CD14-positive monocyte (primary cell): ENCODE data around the gene NUDT8. TPM values are rescaled to one million over a fixed set of nuclear protein-coding genes. Genes with fewer than 3 reads are reported as not detected.
A peak's percentile ranks its signal among the peaks of the same experiment; 100 is the strongest.

Experiments used
- DNase-seq, 3 donors: peaks; one replicate each; pipeline ENCODE4 v3.0.0-alpha.2; 2011 to 2022
- H2AFZ ChIP-seq: 2 replicates; pipeline ENCODE4 v1.6.0; 2012; ENCODE audit warnings: mild to moderate bottlenecking, low read depth, low read length, inconsistent platforms; ENCODE audit not compliant: insufficient read depth, poor library complexity, severe bottlenecking
- H3K27ac ChIP-seq, 2 donors: 1 replicate in 1 of 2; 2 replicates in 1 of 2; pipeline ENCODE4 v1.5.1; 2012 to 2013; ENCODE audit warnings: low read length in 2 of 2, control low read depth in 1 of 2, inconsistent platforms in 1 of 2, low read depth in 1 of 2, mild to moderate bottlenecking in 1 of 2
- H3K27me3 ChIP-seq, 2 donors: one replicate each; pipeline versions ENCODE4 v1.6.0 to v1.6.1; 2011 to 2013; ENCODE audit warnings: low read length in 2 of 2; ENCODE audit not compliant: control insufficient read depth in 2 of 2, insufficient read depth in 2 of 2
- H3K36me3 ChIP-seq, 2 donors: replicated peaks in 1 of 2; 1 replicate in 1 of 2; 2 replicates in 1 of 2; pipeline versions ENCODE4 v1.5.1 to v1.6.1; 2012 to 2013; ENCODE audit warnings: low read length in 2 of 2, control low read depth in 1 of 2, inconsistent platforms in 1 of 2, mild to moderate bottlenecking in 1 of 2; ENCODE audit not compliant: insufficient read depth in 2 of 2, control insufficient read depth in 1 of 2
- H3K4me1 ChIP-seq, 2 donors: 1 replicate in 1 of 2; 2 replicates in 1 of 2; pipeline versions ENCODE4 v1.5.1 to v1.6.1; 2012 to 2013; ENCODE audit warnings: low read length in 2 of 2, control low read depth in 1 of 2, inconsistent platforms in 1 of 2, mild to moderate bottlenecking in 1 of 2, moderate library complexity in 1 of 2; ENCODE audit not compliant: insufficient read depth in 2 of 2, control insufficient read depth in 1 of 2
- H3K4me2 ChIP-seq: replicated peaks from 2 replicates; pipeline ENCODE3; 2012; ENCODE audit warnings: low read length, moderate library complexity, mild to moderate bottlenecking; ENCODE audit not compliant: poor library complexity, severe bottlenecking; ENCODE audit errors: extremely low read depth
- H3K4me3 ChIP-seq, 3 experiments: fragments of 200-600 bp in 1 of 3; sonication (generic) in 1 of 3; replicated peaks in 1 of 3; 1 replicate in 2 of 3; 2 replicates in 1 of 3; pipeline ENCODE4 v1.5.1; 2011 to 2013; ENCODE audit warnings: low read length in 3 of 3, mild to moderate bottlenecking in 3 of 3, control low read depth in 2 of 3, low read depth in 2 of 3, inconsistent platforms in 1 of 3, moderate library complexity in 1 of 3
- H3K79me2 ChIP-seq: 2 replicates; pipeline ENCODE4 v1.6.0; 2012; ENCODE audit warnings: mild to moderate bottlenecking, control low read depth, inconsistent platforms, low read length, moderate library complexity; ENCODE audit not compliant: insufficient read depth
- H3K9ac ChIP-seq: 2 replicates; pipeline ENCODE4 v1.6.0; 2017; ENCODE audit warnings: low read length, mild to moderate bottlenecking; ENCODE audit not compliant: insufficient read depth, poor library complexity, severe bottlenecking
- H3K9me3 ChIP-seq, 2 donors: replicated peaks in 1 of 2; 1 replicate in 1 of 2; 2 replicates in 1 of 2; pipeline versions ENCODE4 v1.5.1 to v1.6.1; 2012 to 2013; ENCODE audit warnings: low read length in 2 of 2, control low read depth in 1 of 2; ENCODE audit not compliant: control insufficient read depth in 1 of 2, insufficient read depth in 1 of 2
- H4K20me1 ChIP-seq: 2 replicates; pipeline ENCODE4 v1.6.0; 2012; ENCODE audit warnings: mild to moderate bottlenecking, low read length, control low read depth, moderate library complexity; ENCODE audit not compliant: insufficient read depth
- H3K27ac Mint-ChIP-seq, 7 donors: one replicate each; pipeline ENCODE4 v1.8.0; 2020; ENCODE audit warnings: mild to moderate bottlenecking in 7 of 7, mixed read lengths in 7 of 7, moderate library complexity in 6 of 7, inconsistent platforms in 2 of 7
- H3K27me3 Mint-ChIP-seq, 3 donors: one replicate each; pipeline ENCODE4 v1.8.0; 2021 to 2022; ENCODE audit warnings: low read depth in 3 of 3, mild to moderate bottlenecking in 3 of 3, mixed read lengths in 3 of 3, moderate library complexity in 3 of 3, inconsistent platforms in 1 of 3
- H3K36me3 Mint-ChIP-seq, 2 donors: one replicate each; pipeline ENCODE4 v1.8.0; 2020; ENCODE audit warnings: mixed read lengths in 2 of 2, inconsistent platforms in 1 of 2, mild to moderate bottlenecking in 1 of 2
- H3K4me1 Mint-ChIP-seq: one replicate; pipeline ENCODE4 v1.8.0; 2020; ENCODE audit warnings: mild to moderate bottlenecking, mixed read lengths
- H3K4me3 Mint-ChIP-seq, 2 donors: one replicate each; pipeline ENCODE4 v1.8.0; 2020; ENCODE audit warnings: mild to moderate bottlenecking in 2 of 2, mixed read lengths in 2 of 2, moderate library complexity in 1 of 2
- H3K9me3 Mint-ChIP-seq, 7 donors: one replicate each; pipeline ENCODE4 v1.8.0; 2020 to 2022; ENCODE audit warnings: mixed read lengths in 7 of 7, mild to moderate bottlenecking in 6 of 7, moderate library complexity in 6 of 7, inconsistent platforms in 2 of 7
- WGBS: methylation state at CpG from one replicate; pipeline ENCODE4 v1.1.5; 2013; ENCODE audit warnings: missing lambda C conversion rate; ENCODE audit not compliant: insufficient coverage; 5-methylcytosine and 5-hydroxymethylcytosine counted together
- intact Hi-C, 2 donors: fragments of 100-400 bp; cut with micrococcal nuclease; formaldehyde crosslinking; loops; one replicate each; pipeline versions ENCODE4 v1.15.0 to v1.15.1; 2023
- polyA minus RNA-seq: library from RNA; depleted of rRNA, polyadenylated mRNA; stranded (reverse); fragments of >200 nt; gene quantifications from 2 replicates; pipeline ENCODE4 v1.2.3, GENCODE V29; 2012
- polyA plus RNA-seq, 3 donors: library from polyadenylated mRNA; depleted of rRNA in 1 of 3; unstranded in 2 of 3; stranded (reverse) in 1 of 3; fragments of 300-500 nt in 2 of 3; fragments of >200 nt in 1 of 3; fragmentation: Illumina TruSeq in 2 of 3; gene quantifications; 1 replicate in 2 of 3; 2 replicates in 1 of 3; pipeline ENCODE4 v1.2.3, GENCODE V29; 2012 to 2021
- total RNA-seq, 12 experiments: library from RNA in 1 of 12; stranded (reverse) in 1 of 12; fragments of 120-200 nt in 1 of 12; gene quantifications; one replicate each; pipeline ENCODE4 v1.2.4 and lab custom pipeline; 2013 to 2026; ENCODE audit warnings: mixed read lengths in 6 of 12, inconsistent platforms in 1 of 12
- TF ChIP-seq, protein P1 (sequence below): fragments of 200-600 bp; IDR thresholded peaks from one replicate; pipeline ENCODE4 v1.8.0; 2022; ENCODE audit warnings: antibody characterized with exemption, mild to moderate bottlenecking

Gene NUDT8, protein sequence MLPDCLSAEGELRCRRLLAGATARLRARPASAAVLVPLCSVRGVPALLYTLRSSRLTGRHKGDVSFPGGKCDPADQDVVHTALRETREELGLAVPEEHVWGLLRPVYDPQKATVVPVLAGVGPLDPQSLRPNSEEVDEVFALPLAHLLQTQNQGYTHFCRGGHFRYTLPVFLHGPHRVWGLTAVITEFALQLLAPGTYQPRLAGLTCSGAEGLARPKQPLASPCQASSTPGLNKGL
- total RNA-seq (2013), result 0.83 TPM
- polyA plus RNA-seq, result 1 to 10 TPM in 2 of 3 donors, under 1 TPM in 1; 0.92 to 1.4 (median 1.3) TPM
- 1.2 and 1.5 TPM in 2 replicates for polyA minus RNA-seq
- 0.08 to 0.46 (median 0.33) reads per million in 11 experiments for total RNA-seq (lab: John Stamatoyannopoulos, UW)

DNA sequence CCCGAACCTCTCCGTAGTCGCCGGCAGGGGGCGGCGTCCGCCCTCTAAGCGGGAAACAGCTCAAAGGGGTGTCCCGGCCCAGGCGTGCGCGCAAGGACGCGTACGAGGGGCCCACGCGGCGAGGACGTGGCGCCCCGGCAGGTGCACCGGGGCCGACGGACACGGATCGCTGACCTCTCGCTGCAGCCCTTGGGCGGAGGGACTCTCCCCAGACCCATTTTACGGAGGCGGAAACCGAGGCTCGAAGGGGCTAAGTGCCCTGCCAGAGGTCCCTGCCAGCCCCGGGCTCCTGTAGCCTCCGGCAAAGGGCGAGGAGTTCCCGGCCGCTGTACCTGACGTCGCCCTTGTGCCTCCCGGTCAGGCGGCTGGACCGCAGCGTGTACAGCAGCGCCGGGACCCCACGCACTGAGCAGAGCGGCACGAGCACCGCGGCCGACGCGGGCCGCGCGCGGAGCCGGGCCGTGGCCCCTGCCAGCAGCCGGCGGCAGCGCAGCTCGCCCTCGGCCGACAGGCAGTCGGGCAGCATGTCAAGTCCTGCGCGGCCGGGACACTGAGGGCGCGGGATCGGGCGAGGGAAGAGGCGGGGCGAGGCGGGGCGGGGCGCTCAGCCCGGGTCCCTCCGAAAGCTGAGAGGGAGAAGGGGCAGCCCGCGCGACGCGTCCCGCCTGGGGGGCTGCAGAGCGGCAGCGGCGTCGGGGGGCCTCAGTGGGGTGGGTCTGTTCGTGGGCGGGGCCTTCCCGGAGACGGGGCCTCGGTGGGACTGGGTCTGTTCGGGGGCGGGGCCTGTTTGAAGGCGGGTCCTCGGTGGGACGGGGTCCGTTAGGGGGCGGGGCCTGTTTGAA is at the start of gene NUDT8:
Gene NUDT8 (minus strand): TSS at position 552 of the 842 bp plus-strand sequence. CDS start 26 bp downstream, at position 526.
- intact Hi-C loops, result loop anchor here (2.0 to 10.0 kb wide), 5 partner anchors 29 to 178 kb away; no protein-coding TSS in a partner anchor
- Mint-ChIP-seq H3K4me1 (peaks cover 10% of the 10 kb centered on the region), H3K27me3 (peaks cover 1 to 5% (median 2%) of the 10 kb centered on the region in 3 donors), H3K27ac (peak within 1 kb of the TSS; percentile 56 to 92 (median 89)), H3K4me3 (peak within 1 kb of the TSS; percentile 84 to 90), H3K9me3 (peaks cover 0 to 7% (median 0%) of the 10 kb centered on the region in 7 donors), H3K36me3 (no peaks in the 10 kb centered on the region)
- peak within 1 kb of the TSS; percentile 48 to 86 (median 56) for H3K4me3 ChIP-seq
- peak within 1 kb of the TSS; percentile 86 for H2AFZ ChIP-seq
- H3K27me3 ChIP-seq, result no peaks in the 10 kb centered on the region
- H3K9ac ChIP-seq, result peak within 1 kb of the TSS; percentile 69
- H3K79me2 ChIP-seq, result no peaks in the 10 kb centered on the region
- H3K4me1 ChIP-seq, result peaks cover 16 to 21% of the 10 kb centered on the region in 2 donors
- H3K36me3 ChIP-seq, result no peaks in the 10 kb centered on the region
- under 1% methylated on average over 92 of the region's 102 CpGs for WGBS
- DNase-seq, result peak; percentile 73 to 79 (median 74)
- H4K20me1 ChIP-seq, result no peaks in the 10 kb centered on the region
- peak within 1 kb of the TSS; percentile 28 to 70 for H3K27ac ChIP-seq
- H3K9me3 ChIP-seq, result no peaks in the 10 kb centered on the region
- TF ChIP-seq, protein P1, sequence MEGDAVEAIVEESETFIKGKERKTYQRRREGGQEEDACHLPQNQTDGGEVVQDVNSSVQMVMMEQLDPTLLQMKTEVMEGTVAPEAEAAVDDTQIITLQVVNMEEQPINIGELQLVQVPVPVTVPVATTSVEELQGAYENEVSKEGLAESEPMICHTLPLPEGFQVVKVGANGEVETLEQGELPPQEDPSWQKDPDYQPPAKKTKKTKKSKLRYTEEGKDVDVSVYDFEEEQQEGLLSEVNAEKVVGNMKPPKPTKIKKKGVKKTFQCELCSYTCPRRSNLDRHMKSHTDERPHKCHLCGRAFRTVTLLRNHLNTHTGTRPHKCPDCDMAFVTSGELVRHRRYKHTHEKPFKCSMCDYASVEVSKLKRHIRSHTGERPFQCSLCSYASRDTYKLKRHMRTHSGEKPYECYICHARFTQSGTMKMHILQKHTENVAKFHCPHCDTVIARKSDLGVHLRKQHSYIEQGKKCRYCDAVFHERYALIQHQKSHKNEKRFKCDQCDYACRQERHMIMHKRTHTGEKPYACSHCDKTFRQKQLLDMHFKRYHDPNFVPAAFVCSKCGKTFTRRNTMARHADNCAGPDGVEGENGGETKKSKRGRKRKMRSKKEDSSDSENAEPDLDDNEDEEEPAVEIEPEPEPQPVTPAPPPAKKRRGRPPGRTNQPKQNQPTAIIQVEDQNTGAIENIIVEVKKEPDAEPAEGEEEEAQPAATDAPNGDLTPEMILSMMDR, result peak; percentile 96
- peak within 1 kb of the TSS; percentile 98 for H3K4me2 ChIP-seq

DNA sequence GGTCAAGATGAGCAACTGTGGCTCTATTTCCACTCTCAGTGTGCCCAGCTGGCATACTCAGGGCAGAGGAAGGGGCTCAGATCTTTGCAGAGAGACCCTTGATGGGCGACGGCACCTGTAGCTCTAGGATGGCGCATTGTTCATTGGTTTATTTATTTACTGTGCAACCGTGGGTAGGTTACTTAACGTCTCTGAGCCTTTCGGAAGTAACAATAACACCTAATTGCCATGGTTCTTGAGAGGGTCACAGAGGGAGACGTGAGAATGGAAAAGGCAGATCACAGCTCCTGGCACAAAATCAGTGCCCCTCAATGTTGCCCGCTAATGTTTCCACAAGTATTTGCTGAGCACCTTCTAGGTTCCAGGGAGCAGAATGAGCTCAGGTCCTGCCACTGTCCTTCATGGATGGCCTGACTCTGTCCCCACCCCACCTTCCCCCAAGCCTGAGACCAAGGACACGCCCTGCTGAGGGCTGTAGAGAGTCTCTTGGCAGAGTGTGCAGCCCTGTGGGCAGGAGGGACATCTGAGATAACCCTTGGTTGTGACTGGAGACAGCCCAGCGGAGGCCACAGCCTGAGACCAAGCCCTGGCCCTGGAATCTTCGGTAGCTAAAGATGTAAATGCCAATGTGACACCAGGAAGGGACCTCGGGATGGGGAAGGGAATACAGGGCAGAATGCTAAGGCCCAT is 45.5 kb upstream of the NUDT8 start:
- Mint-ChIP-seq H3K9me3 (peaks cover 0 to 11% (median 5%) of the 10 kb centered on the region in 7 donors), H3K27me3 (peaks cover 0 to 2% (median 1%) of the 10 kb centered on the region in 3 donors), H3K4me1 (no peaks in the 10 kb centered on the region), H3K36me3 (no peaks in the 10 kb centered on the region), H3K27ac (no peak overlapping the region), H3K4me3 (no peak overlapping the region)
- Histone ChIP-seq H3K4me3 (no peak overlapping the region), H4K20me1 (no peaks in the 10 kb centered on the region), H3K9me3 (no peaks in the 10 kb centered on the region), H2AFZ (no peak overlapping the region), H3K27me3 (no peaks in the 10 kb centered on the region), H3K27ac (no peak overlapping the region), H3K4me2 (no peak overlapping the region), H3K36me3 (no peaks in the 10 kb centered on the region), H3K79me2 (no peaks in the 10 kb centered on the region), H3K9ac (no peak overlapping the region), H3K4me1 (no peaks in the 10 kb centered on the region)
- no peak for DNase-seq
- TF ChIP-seq, protein P1, result no peak
- intact Hi-C loops, result no loop called here
- over 99% methylated on average over 11 of the region's 12 CpGs for WGBS
